Hematopoietic multipotent progenitor cell treated with erythropoietin and hydrocortisone succinate and interleukin-3 and kit ligand, for 8 days (in vitro differentiated cells): ENCODE data around the gene RGS7.
"Not testable (repeated sequence)": the region's sequence is repeated elsewhere in the genome, so short reads cannot be mapped to it uniquely, and the experiment has no call there.

Experiments
- DNase-seq: peaks from one replicate; pipeline ENCODE4 v3.0.0-alpha.2; 2015

RGS7 gene

DNA sequence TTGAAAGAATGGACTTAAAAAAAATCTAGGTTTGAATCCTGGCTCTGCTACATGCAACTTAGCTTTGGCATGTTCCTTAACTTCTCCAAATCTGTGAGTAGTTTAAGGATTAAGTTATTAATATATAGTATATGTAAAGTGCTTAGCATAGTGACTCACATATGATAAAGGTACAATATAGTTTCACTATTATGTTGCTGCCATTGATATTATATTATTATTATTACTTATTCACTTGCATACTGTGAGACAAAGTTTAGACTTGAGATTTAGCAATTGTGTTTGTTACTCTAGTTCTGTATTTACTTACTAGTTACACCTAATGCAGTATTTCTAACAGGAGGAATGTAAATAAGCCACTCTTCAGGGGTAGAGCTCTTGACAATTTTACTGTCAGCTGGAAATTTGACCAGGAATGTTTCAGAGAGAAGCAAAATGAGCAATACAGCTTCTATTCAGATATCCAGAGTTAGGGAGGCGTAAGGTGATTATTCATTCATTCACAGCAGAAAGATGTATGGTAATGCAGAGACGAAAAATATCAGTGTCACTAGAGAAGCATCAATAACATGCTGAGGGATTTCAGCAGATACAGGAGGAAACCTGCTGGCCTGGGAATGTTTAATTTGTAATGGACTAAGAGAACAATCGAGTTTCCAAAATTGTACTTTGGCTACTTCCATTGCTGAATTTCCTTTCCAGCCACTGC is 25.5 kb downstream of the RGS7 start:
- DNase-seq, result no peak

DNA sequence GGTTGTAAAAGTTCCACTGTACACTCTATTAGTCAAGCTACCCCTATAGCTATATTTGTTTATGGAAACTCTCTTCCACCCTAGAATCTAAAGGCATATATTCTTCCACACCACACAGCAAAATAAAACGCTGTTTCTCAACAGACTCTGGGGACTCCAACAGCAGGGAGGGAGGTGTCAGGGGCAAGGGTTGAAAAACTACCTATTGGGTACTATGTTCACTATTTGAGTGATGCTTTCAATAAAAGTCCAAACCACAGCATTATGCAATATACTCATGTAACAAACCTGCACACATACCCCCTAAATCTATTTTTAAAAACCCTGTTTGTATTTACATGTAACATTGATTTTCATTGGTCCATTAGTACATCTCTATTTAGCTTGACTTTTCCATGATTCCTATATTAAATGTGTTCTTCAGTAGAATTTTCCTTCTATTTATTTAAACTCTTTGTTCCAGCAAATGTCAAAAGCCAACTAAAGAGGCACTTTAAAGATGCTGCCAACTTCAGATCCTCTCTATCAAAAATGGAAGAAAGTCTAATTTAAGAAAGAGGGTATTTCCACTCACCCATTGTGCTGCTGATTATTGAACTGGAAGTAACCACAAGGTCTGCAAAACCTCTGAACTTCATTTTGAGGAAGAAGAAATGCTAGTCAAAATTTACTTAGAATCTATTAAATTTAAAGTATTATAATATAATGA is 26.2 kb downstream of the RGS7 start:
- no peak for DNase-seq

DNA sequence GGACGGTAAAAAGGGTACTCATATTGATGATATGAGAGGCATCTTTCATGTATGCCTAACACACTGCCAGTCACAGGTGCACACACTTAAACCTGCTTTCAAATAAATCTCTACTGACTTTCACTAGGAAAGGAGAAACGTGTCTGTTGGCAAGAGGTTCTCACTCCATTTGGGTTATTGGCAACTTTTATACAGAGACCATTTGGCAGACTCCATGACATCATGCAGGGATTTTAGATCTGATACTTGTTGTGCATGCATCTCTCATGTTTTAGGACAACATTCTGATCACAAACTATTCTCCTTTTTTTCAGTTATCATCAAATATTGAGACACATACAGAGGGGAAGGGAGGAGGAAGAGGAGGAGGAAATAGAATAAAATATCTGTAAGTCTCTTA is 31.5 kb downstream of the RGS7 start:
- no peak for DNase-seq

DNA sequence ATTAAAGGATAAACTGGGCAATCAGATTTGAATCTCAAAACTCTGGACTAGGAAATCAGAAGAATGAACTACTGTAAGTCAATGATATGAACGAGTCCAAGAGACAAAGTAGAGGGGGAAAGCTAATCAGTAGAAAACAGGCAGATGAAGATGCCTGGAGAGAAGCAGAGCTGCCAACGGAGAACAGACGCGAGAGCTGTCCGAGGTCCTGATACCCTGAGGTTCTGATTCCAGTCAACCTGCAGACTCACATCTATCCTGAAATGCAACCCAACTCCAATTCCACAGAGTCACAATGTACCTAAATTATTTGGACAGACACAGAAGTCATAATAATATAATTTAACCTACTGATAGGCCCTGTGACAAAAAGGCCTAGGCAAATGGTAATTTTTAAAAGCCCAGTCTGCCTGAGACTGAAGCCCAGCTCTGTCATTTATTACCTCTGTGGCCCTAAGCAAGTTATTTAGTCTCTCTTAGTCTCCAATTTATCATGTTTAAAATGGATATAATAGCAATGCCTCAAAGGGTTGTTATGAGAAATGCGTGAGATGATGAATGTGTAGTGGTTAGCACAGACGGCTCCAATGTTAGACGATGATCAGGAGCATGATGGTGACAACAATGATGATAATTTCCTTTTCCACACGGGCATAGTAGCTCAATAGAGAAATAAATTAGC is 33.4 kb downstream of the RGS7 start:
- DNase-seq, result peak; percentile 5

DNA sequence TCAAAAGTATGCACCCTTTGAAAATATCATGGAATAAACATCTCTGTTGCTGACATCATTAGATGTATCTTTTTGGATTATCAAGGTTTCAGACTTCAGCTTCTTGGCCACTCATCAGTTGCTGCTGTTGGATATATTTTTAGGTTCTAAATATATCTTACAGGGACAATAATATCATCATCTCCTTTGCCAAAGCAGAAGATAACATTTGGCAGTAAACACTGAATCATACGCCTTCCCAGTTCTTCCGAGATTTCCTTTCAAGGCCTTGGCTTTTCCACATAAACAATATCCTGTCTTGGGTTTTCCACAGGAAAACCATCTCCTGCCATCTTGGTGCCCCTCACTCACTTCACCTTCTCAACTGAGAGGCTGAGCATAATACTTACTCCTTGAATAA is 39.3 kb downstream of the RGS7 start:
- DNase-seq, result no peak

DNA sequence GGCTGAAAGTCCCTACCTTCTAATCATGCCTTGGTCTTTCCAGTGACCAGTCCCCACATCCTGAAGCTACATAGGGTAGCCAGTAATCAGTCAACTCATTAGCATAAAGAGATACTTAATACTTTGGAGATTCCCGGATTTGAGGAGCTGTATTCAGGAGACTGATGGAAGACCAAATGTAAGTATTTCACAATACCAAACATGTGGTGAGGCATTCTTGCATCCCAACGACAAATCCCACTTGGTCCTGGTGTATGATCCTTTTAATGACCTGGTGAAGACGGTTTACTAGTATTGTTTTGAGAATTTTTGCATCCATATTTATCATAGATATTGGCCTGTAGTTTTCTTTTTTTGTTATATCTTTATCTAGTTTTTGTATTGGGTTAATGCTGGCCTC is 40.6 kb downstream of the RGS7 start:
- no peak for DNase-seq

DNA sequence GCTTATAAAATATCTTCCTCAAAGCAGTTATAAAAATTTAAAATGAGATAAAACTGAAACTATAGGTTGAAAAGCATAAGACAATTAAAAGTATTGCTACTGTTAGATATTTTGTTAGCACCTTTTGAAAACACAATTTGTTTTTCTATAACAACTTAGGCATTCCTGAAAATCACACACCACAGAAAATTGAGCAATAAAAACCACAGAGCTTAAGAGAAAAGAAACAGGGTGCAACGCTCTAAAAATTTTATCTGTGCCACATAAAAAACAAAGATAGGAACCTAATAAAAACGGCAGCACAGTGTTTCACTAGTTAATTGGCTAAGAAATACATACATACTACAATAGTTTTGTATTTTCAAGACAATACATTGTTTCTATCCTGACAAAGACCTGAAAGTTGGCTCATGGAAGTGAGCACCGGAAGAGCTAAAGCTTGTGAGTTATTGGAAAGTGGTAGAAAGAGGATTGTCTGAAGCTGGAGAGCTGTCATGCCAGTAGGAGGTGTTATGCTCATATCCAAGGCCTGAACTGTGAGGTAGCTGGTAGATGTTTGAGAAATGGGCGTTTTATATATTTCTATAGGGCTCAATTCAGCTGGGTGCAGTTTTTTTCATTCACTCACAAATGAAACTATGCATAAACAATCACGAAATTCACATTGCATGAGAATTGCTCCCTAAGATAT is 45.8 kb downstream of the RGS7 start:
- DNase-seq, result no peak

DNA sequence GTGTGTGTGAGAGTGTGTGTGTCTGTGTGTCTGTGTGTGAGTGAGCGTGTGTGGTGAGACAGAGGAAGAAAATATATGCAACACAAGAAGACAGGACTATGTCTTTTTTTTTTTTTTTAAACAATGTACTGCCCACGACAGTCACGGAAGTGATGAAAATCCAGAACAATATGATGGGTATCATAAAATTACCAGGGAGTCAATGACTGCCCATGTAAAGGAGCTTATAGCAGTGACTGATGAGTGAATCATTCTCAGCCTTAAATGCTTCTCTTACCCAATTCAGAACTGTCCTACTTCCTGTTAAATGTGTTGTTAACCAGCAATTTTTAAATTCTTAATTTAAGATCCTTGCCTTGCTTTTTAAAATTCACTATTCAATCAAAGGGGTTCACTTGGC is 46.6 kb downstream of the RGS7 start:
- no peak for DNase-seq

DNA sequence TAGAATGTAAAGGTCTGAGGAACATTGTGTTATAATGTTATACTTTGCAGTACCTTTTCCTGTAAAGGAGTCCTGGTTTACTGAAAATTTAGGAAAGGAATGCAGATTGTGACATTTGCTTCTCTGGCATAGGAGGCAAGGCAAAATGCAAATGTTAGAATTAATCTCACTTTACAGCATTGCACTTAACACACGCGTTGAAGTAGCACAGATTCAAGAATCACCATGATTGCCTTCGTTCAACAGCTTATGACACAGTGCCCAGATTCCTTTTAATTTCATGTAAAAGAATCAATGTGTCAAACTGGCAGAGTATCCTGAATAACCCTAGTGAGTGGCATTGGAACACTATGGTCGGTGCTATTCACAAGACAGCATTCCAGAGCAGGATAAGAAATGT is 47.4 kb downstream of the RGS7 start:
- no peak for DNase-seq

DNA sequence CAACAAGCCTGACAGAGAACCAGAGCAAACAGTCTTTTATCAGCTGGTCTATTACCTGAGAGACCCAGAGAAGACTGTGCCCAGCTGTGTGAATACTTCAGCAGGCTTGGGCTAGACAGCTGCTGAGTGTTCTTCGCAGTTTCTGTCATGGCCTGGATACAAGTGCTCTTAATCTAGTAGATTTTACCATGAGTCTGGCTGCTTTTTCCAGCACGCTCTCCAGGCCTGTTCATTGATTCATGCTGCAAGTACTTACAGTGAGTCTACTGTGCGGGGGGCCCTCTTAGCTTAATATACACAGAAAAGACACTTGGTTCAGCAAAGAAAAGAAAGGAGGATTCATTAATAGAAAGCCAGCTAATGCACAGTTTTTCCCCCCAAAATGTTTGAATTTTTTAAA is 48.5 kb downstream of the RGS7 start:
- no peak for DNase-seq

DNA sequence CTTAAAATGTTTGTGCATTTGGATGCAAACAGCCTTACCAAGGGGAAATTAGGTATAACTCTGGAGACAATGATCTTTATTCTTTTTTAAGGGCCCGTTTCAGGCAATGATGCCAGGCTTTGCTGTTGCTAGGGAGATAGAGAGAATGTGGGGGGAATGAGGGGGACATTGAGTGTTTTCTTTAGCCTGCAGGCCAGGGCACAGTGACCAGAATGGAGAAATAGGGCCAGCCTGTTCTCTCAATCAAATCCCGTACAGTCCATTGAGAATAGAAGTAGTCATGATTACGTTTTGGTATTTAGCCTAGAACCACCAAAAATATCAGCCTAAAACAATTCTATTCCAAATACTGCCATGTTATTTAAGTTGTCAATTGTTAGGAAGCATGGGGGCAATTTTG is 49.0 kb downstream of the RGS7 start:
- DNase-seq, result no peak

DNA sequence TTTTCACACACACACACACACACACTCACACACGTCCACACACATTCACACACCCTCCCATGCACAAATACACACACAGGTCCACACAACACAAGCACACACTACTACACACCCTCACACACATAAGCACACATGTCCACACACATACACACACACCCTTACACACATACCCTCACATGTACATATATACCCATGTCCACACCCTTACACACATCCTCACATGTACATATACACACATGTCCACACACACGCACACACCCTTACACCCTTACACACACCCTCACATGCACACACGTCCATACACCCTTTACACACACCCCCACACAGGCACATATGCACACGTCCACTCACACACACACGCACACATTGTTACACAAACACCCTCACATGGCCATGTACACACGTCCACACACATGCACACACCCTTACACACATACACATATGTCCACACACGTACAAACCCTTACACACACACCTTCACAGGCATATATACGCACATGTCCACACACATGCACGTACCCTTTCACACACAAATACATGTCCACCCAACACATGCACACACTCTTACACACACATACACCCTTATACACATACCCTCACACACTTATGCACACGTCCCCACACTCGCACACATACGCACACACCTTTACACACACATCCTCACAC is 50.7 kb downstream of the RGS7 start:
- no peak for DNase-seq

DNA sequence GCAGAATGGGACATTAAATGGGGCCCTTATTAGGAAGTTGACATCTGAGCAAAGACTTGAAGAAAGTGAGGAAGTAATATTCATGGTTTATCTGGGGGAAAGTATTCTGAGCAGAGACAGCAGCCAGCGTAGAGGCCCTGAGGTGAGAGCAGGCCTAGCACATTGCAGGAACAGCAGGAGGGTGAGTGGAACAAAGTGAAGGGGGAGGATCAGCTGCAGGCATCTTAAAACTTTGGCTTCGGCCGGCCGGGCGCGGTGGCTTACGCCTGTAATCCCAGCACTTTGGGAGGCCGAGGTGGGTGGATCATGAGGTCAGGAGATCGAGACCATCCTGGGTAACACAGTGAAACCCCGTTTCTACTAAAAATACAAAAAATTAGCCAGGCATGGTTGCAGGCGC is 55.0 kb downstream of the RGS7 start:
- not testable (repeated sequence) for DNase-seq

DNA sequence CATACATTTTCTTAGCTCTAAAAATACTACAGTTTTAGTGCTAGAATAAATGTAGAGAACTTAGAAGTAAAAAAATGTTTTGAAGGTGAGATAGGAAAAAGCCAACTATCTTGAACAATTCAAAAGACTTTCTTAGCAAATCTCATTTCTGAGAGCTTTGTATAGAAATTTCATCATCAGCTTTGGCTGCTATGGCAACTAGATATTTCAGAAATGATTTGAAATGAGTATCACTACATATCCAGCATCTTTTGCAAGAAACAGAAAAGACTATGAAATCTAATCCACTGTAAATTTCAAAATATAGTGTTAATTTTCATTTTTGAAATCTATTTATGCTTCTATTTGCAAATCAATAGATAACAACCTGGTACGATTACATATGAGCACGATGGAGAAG is 57.7 kb downstream of the RGS7 start:
- no peak for DNase-seq

DNA sequence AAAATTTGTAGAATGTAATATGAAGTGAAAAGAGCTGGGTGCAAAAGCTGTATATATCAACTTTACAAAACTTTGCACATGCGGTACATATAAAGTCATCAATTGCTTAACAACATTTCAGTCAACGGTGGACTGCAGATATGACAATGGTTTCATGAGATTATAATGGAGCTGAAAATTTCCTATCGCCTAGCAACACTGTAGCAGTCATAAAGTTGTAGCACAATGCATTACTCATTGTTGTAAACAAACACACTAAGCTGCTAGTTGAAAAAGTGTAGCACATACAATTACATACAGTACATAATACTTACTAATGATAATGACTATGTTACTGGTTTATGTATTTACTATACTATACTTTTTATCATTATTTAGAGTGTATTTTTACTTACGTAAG is 64.0 kb downstream of the RGS7 start:
- DNase-seq, result no peak

DNA sequence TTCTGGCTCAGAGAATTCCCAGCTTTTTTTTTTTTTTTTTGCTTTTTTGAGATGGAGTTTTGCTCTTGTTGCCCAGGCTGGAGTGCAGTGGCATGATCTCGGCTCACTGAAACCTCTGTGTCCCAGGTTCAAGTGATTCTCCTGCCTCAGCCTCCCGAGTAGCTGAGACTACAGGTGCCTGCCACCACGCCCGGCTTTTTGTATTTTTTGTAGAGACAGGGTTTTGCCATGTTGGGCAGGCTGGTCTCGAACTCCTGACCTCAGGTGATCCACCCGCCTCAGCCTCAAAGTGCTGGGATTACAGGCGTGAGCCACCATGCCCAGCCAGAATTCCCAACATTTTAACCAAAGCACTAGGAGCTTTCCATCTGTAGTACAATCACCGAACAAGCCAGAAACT is 65.5 kb downstream of the RGS7 start:
- not testable (repeated sequence) for DNase-seq

DNA sequence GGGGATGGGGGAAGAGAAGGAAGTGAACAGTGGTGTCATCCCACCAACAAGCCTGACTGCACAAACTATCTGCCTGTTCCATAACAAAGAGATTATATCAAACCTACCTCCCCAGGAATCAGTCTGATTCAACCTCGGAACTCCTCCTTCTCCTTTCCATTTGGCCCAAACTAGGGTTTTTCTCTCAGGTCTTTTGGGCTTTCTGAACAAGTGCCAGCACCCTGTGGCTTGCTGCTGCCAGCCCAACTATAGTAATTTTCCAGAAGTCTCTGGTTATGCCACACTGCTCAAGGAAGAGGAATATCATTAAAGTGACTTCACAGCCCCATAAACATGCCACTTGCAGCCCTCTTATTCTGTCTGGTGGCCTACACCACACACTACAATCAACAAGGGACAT is 70.5 kb downstream of the RGS7 start:
- DNase-seq, result no peak

DNA sequence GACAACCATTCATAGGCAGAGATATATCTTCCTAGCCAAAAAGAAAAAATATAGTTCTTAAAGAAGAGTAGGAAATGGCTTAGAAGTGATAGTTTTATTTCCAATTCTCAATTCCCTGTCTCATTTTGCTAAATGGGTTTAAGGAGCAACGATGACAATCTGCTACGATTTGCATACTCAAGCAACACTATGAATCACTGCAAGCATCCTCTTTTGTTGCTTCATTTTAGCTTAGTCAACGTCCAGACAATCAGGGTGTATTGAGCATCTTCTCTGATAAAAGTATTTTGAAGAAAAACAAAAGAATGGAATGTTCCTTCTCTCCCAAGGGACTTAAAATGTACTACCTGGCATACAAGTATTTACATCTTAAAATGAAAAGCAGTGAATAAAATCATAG is 80.6 kb downstream of the RGS7 start:
- no peak for DNase-seq

DNA sequence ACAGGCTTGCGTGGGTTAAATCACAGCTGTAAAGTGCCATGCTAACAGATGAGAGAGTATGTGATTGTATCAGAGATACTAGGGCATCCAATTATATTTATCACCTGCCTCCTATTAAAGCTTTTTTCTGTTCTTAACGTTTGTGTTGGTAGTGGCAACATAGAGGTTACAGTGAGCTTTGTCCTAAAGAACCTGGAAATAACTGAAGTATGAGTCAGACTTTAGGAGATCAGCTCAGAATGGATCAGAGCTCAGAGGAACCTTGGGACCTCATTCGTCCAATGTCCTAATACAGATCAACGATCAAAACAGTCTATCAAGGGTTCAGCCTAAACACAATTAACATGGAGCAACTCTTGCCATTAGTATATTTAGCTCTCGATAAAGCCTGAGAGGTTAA is 81.0 kb downstream of the RGS7 start:
- no peak for DNase-seq

DNA sequence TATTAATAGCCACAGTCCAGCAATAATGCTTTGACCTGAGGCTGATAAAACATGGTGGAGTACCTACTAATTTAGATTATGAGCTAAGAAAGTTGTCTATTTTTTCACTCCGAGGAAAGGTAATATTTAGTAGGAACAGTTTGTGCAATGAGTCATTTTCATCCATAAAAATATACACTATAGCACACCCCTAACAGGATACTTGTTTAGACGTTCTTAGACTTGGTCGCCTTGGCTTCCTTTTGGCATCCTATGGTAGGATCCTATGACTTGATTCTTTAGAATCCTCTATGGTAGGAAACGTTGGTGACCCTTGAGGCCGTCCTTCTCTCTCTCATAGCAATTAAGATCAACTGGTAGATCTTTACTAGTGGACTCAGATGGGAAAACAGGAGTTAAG is 81.8 kb downstream of the RGS7 start:
- DNase-seq, result no peak

DNA sequence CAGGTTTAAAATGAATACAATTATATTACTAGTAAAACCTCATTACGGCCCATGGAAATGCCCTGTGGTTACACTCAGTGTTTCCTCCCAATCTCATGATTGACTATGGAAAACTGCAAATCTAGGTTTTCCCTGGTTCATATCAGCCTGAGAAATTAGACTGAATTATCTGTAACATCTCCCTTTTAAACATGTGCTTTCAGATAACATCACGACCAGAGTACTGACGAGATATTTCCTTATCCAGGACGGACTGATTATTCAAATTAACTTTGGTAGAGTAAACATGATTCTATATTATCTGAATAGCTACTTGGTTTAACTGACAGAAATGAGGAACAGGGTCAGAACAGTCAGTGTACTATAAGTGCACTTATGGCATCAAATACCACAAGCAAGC is 82.3 kb downstream of the RGS7 start:
- no peak for DNase-seq

DNA sequence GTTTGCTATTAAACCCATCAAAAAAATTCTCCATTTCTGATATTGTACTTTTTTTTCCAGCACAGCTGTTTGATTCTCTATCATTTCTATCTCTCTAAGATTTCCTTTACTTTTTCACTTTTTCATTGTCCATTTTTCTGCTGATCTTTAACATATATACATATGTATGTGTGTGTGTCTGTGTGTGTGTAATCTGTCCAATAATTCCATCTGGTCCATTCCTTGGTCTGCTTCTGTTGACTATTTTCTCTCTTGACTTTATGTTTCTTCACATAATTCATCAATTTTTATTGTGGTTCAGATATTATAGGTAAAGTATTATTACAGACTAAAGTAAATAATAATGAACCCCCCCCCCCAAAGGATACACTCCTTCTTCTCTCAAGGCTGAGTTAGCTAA is 84.2 kb downstream of the RGS7 start:
- DNase-seq, result no peak

DNA sequence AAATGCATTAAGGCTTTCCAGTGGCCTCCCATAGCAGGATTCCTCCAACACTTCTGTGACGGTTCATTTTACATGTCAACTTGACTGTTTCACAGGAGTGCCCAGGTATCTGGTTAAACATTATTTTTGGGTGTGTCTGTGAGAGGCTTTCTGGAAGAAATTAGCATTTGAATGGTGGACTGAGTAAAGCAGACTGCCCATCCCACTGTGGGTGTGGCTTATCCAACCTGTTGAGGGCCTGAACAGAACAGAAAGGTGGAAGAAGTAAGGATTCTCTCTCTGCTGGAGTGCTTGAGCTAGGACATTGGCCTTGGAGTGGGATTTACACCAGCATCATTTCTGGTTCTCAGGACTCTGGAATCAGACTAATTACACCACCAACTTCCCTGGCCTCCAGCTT is 85.6 kb downstream of the RGS7 start:
- no peak for DNase-seq
